Caco-2 (cell line): Measurements from ENCODE around the gene GPA33. TPM values are rescaled to one million over a fixed set of nuclear protein-coding genes. Genes with fewer than 3 reads are reported as not detected.

Experiments used
- BruUV-seq: library from RNA; stranded (reverse); fragments of 400-500 nt; replicated peaks from 2 replicates; lab custom pipeline; 2021; lab: Mats Ljungman, UMichigan
- CTCF ChIA-PET: fragments of 300-600 bp; sonication (Branson Sonifier 250); formaldehyde crosslinking; loops from one replicate; lab custom pipeline; 2022; ENCODE audit warnings: antibody characterized with exemption; lab: Charles Lee
- POLR2A ChIA-PET: fragments of 300-600 bp; sonication (Branson Sonifier 250); formaldehyde crosslinking; loops from one replicate; lab custom pipeline; 2022; ENCODE audit warnings: antibody characterized with exemption; lab: Charles Lee
- DNase-seq, 2 experiments: peaks; one replicate each; pipeline versions ENCODE4 v3.0.0 to v3.0.0-alpha.2; 2020 to 2022
- H3K27me3 ChIP-seq: replicated peaks from 2 replicates; pipeline ENCODE4 v1.6.0; 2011; ENCODE audit warnings: low read length; ENCODE audit not compliant: control insufficient read depth, insufficient read depth
- H3K36me3 ChIP-seq: 2 replicates; pipeline ENCODE4 v1.5.1; 2011; ENCODE audit warnings: low read length; ENCODE audit not compliant: control insufficient read depth, insufficient read depth
- H3K4me1 ChIP-seq: fragments of 250-450 bp; sonication (Bioruptor Pico); 2 replicates; pipeline ENCODE4 v1.5.1; 2020; ENCODE audit warnings: mild to moderate bottlenecking
- H3K4me3 ChIP-seq: 2 replicates; pipeline ENCODE4 v1.5.1; 2011; ENCODE audit warnings: low read depth, mild to moderate bottlenecking, control low read depth, low read length
- H3K9me3 ChIP-seq: fragments of 250-450 bp; sonication (Bioruptor Pico); 2 replicates; pipeline ENCODE4 v1.5.1; 2020; ENCODE audit warnings: mild to moderate bottlenecking, moderate library complexity
- H3K27ac Mint-ChIP-seq: one replicate; pipeline ENCODE4 v1.8.0; 2022; ENCODE audit warnings: mixed read lengths; ENCODE audit not compliant: unreplicated experiment
- H3K27me3 Mint-ChIP-seq: one replicate; pipeline ENCODE4 v1.8.0; 2022; ENCODE audit warnings: mixed read lengths; ENCODE audit not compliant: insufficient read depth, unreplicated experiment
- H3K36me3 Mint-ChIP-seq: one replicate; pipeline ENCODE4 v1.8.0; 2022; ENCODE audit warnings: mild to moderate bottlenecking, mixed read lengths; ENCODE audit not compliant: insufficient read depth, unreplicated experiment
- H3K4me1 Mint-ChIP-seq: one replicate; pipeline ENCODE4 v1.8.0; 2022; ENCODE audit warnings: low read depth, mixed read lengths; ENCODE audit not compliant: unreplicated experiment
- H3K4me3 Mint-ChIP-seq: one replicate; pipeline ENCODE4 v1.8.0; 2022; ENCODE audit warnings: mild to moderate bottlenecking, moderate library complexity, mixed read lengths; ENCODE audit not compliant: unreplicated experiment
- H3K9me3 Mint-ChIP-seq: one replicate; pipeline ENCODE4 v1.8.0; 2022; ENCODE audit warnings: mixed read lengths; ENCODE audit not compliant: unreplicated experiment
- CTCF ChIP-seq, 2 experiments: fragments of 200-600 bp in 1 of 2; IDR thresholded peaks; 1 replicate in 1 of 2; 2 replicates in 1 of 2; pipeline versions ENCODE4 v1.5.1 to v1.8.0; 2011 to 2022; ENCODE audit warnings: antibody characterized with exemption in 1 of 2, control low read depth in 1 of 2, inconsistent platforms in 1 of 2, low read depth in 1 of 2, low read length in 1 of 2, mild to moderate bottlenecking in 1 of 2, moderate library complexity in 1 of 2; ENCODE audit not compliant: insufficient read depth in 1 of 2, severe bottlenecking in 1 of 2, unreplicated experiment in 1 of 2
- intact Hi-C: fragments of 100-400 bp; cut with micrococcal nuclease; formaldehyde crosslinking; loops from one replicate; pipeline ENCODE4 v1.10.0; 2022; ENCODE audit not compliant: unreplicated experiment
- total RNA-seq: library from RNA; stranded (reverse); gene quantifications from 2 replicates; pipeline ENCODE4 v1.2.3, GENCODE V29; 2022

The GPA33 gene
- total RNA-seq, 1 experiment from 2014 or later = not detected

- no peak for DNase-seq
- H3K4me3 ChIP-seq = no peak overlapping the region
- CTCF ChIA-PET = interaction anchor here (0.8 kb wide), 1 partner anchor 98 kb away, joined by 4 read pairs; no protein-coding TSS in a partner anchor
- H3K9me3 Mint-ChIP-seq = no peaks in the 10 kb centered on the region
- no peaks in the 10 kb centered on the region for H3K36me3 Mint-ChIP-seq
- no peak overlapping the region for H3K4me3 Mint-ChIP-seq
- no peaks in the 10 kb centered on the region for H3K9me3 ChIP-seq
- no peak overlapping the region for H3K27ac Mint-ChIP-seq
- no peaks in the 10 kb centered on the region for H3K36me3 ChIP-seq
- no peaks in the 10 kb centered on the region for H3K27me3 ChIP-seq
- POLR2A ChIA-PET = no interaction called here
- BruUV-seq = no TSS peak
- H3K4me1 ChIP-seq = no peaks in the 10 kb centered on the region
- H3K4me1 Mint-ChIP-seq = peaks cover 13% of the 10 kb centered on the region
- no peak for TF ChIP-seq CTCF (IDR thresholded peaks at IDR 0.05; ENCODE audit: insufficient read depth in 1 of 2, low read depth in 1 of 2, low read length in 1 of 2, severe bottlenecking in 1 of 2, unreplicated experiment in 1 of 2)
- H3K27me3 Mint-ChIP-seq = peaks cover 12% of the 10 kb centered on the region
- intact Hi-C loops = loop anchor here (5.0 kb wide), 1 partner anchor 100 kb away; the partner anchor contains the start of gene POU2F1
Observed at GRCh38 chr1:167122121-167122480, 31.9 kb upstream of the GPA33 start.

GRCh38 chr1:167121375-167122120, 31.4 kb upstream of the GPA33 start:
- Histone ChIP-seq H3K27me3 (no peaks in the 10 kb centered on the region), H3K9me3 (no peaks in the 10 kb centered on the region), H3K36me3 (no peaks in the 10 kb centered on the region), H3K4me1 (no peaks in the 10 kb centered on the region), H3K4me3 (no peak overlapping the region)
- Mint-ChIP-seq H3K36me3 (no peaks in the 10 kb centered on the region), H3K4me1 (peaks cover 13% of the 10 kb centered on the region), H3K9me3 (no peaks in the 10 kb centered on the region), H3K27ac (no peak overlapping the region), H3K4me3 (no peak overlapping the region), H3K27me3 (peaks cover 10% of the 10 kb centered on the region)
- no TSS peak for BruUV-seq
- ChIA-PET POLR2A (no interaction called here), CTCF (no interaction called here)
- no peak for DNase-seq
- intact Hi-C loops = loop anchor here (5.0 kb wide), 1 partner anchor 101 kb away; the partner anchor contains the start of gene POU2F1
- TF ChIP-seq CTCF (IDR thresholded peaks at IDR 0.05; ENCODE audit: insufficient read depth in 1 of 2, low read depth in 1 of 2, low read length in 1 of 2, severe bottlenecking in 1 of 2, unreplicated experiment in 1 of 2) = no peak

- no peaks in the 10 kb centered on the region for H3K36me3 ChIP-seq
- Mint-ChIP-seq H3K36me3 (no peaks in the 10 kb centered on the region), H3K4me3 (no peak overlapping the region), H3K9me3 (no peaks in the 10 kb centered on the region), H3K27me3 (peaks cover 5% of the 10 kb centered on the region), H3K4me1 (peaks cover 11% of the 10 kb centered on the region), H3K27ac (no peak overlapping the region)
- no peak for DNase-seq
- TF ChIP-seq CTCF (IDR thresholded peaks at IDR 0.05; ENCODE audit: insufficient read depth in 1 of 2, low read depth in 1 of 2, low read length in 1 of 2, severe bottlenecking in 1 of 2, unreplicated experiment in 1 of 2) = no peak
- BruUV-seq = no TSS peak
- no peaks in the 10 kb centered on the region for H3K9me3 ChIP-seq
- intact Hi-C loops = loop anchor here (5.0 kb wide), 1 partner anchor 101 kb away; the partner anchor contains the start of gene POU2F1
- no peaks in the 10 kb centered on the region for H3K4me1 ChIP-seq
- CTCF ChIA-PET = no interaction called here
- H3K4me3 ChIP-seq = no peak overlapping the region
- H3K27me3 ChIP-seq = no peaks in the 10 kb centered on the region
- POLR2A ChIA-PET = no interaction called here
Observed at GRCh38 chr1:167120899-167121298, 30.7 kb upstream of the GPA33 start.
